Measurements from ENCODE around the gene CXCL8.

The CXCL8 gene

DNA sequence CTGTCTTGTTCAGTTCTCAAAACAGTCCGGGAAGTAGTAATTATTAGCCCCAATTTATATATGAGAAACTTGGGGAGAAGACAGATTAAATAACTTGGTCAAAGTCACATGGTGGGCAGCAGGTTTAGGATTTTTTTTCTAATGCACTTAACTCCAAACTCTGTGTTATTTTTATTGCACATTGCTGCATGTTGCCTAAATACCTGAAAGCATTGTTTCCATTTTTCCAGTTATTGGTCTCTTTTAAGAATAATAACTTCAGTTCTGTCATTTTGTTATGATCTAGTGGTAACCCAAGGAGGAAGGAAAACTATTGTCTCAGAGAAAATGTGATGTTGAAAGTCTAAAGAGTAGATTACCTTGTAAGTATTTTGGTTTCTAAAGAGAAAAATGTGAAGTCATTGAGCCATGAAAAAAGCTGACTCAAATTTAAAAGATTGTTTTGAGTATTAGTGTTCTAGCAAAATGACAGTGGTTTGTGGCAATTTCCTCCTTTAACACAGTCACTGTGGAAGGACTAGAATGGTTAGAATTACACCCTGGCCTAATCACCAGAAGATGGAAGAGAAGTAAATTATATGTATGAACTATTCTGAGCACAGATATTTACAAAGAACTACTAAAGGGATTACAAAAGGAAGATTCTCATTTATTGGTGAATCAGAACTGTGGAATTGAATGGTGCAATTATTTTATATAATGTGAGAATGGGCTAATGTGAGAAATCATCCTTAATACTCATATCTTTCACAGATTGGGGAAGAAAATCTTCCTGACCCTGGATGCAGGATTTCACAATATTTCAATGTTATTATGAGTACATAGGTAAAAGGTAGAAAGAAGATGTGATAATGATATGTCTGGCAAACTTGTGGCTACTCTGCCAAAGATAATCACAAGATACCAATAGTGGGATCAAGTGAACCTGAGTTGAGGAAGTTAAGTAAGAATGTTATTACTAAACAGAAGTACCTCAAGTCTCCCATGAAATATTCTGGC is 21.7 kb upstream of the CXCL8 start:
- in situ Hi-C loops (cut with MboI; ENCODE audit: low sequenced_read_pairs) = no loop called here

DNA sequence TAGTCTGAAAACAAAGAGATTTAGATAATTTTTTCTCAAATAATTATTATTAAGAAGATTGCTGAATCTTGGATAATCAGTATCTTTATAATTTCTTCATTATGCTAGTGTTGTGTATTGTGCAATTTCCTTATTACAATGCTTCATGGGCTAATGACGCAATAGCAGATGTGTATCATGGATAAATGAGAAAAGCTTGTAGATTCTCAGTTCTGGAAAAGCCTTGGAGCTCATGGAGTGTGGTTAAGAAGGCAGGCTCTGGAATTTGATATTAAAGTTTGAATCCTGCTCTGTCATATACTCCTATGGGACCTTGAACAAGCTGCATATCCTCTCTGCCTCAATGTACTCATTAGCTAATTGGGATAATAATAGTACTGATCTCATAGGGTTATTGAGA is 18.9 kb upstream of the CXCL8 start:
- in situ Hi-C loops (cut with MboI; ENCODE audit: low sequenced_read_pairs) = no loop called here

DNA sequence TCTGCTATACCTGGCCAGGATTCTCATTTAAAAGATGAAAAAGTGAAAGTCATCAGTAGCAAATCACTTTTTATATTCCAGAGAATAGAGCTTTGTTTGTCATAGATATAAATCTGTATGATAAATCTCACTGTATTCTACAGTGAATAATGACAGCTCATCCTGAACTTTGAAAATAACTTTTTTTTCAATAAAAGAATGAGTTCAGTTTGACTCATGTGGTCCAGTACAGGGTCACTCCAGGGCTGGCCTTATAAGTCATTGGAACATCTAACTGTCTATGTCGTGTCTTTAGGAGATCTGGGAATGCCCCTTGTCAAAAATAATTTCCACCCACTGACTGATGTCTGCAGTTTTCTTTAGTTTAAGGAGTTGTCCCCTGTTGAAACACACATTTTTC is 18.5 kb upstream of the CXCL8 start:
- in situ Hi-C loops (cut with MboI; ENCODE audit: low sequenced_read_pairs) = no loop called here

DNA sequence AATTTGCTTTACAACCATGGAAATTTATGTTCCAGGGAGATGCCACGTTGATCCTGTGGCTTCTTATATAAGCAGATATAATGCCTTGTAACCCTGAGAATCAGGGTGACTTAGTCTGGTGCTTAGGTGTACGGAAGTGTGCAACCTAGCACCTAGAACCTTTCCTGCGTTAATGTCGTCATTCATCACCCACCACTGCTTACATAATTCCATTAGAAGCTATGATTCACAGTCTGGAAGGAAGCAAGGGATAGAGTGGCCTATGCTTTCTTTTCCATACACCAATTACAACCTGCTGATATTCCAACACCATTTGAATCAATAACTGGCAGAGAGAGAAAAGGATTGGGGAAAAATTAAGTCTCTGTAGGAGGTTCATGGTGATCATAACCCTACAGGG is 17.3 kb upstream of the CXCL8 start:
- in situ Hi-C loops (cut with MboI; ENCODE audit: low sequenced_read_pairs) = no loop called here

DNA sequence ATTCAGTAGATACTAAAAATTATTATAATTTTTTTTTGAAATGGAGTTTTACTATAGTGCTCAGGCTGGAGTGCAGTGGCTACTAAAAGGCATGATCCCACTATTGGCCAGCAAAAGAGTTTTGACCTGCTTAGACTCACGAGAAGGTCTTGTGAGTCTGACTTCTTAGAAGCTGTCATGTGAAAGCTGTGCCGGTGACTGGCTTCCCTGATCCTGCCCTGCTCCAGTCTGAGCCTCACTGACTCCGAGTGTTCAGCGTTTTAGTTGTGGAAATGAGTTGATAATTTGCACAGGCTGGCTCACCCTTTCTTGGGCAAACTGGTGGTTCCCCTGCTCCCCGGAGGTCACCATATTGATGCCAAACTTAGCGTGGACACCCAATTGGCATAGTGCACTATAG is 16.4 kb upstream of the CXCL8 start:
- in situ Hi-C loops (cut with MboI; ENCODE audit: low sequenced_read_pairs) = no loop called here

DNA sequence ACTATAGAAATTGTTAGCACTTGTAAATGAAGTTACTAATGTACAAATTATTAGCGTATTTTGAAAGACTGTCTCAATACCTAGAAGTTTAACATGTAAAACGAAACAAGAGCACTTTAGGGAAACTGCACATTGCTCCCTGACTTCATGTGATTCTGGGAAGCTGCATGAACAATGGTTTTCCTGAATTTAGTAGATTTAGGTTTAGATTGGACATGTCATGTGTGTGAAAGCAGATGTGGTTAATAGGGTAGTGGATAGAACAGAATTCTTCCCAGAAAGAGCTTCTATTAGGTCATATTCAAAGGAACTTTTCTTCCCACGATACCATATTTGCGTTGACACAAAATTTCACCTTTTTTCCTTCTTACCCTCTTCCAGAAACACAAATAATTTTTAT is 14.9 kb upstream of the CXCL8 start:
- in situ Hi-C loops (cut with MboI; ENCODE audit: low sequenced_read_pairs) = no loop called here

DNA sequence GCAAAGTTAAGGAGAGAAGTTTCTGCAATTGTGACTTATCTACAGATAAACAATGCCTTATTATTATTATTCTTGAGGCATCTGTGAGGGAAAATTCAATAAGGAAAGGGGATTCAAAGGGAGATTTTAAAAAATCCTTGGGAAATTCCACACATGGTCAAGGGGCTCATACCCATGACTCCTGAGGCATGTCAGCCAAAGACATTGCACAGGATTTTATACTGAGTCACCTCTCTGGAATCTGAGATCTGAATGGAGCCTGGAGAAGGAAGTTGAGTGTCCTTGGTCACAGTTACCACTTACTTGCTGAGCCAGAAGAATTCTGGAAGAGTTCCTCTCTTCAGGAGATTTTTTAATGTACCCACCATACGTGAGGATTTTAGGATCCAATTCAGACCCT is 14.4 kb upstream of the CXCL8 start:
- in situ Hi-C loops (cut with MboI; ENCODE audit: low sequenced_read_pairs) = no loop called here

DNA sequence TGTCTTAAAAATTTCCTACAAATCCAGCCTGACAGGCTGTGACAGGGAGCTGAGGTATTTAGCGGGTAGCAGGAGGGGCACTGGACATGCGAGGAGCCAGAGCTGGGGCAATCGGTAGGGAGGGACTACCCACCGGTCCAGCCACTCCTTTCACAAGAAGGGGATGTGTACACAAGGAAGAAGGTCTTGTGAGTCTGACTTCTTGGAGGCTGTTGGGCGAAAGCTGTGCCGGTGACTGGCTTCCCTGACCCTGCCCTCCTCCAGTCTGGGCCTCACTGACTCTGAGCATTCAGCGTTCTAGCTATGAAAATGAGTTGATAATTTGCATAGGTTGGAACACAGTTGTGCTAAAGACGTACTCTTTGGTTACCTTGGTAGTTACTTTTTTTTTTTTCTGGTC is 12.7 kb upstream of the CXCL8 start:
- in situ Hi-C loops (cut with MboI; ENCODE audit: low sequenced_read_pairs) = no loop called here

DNA sequence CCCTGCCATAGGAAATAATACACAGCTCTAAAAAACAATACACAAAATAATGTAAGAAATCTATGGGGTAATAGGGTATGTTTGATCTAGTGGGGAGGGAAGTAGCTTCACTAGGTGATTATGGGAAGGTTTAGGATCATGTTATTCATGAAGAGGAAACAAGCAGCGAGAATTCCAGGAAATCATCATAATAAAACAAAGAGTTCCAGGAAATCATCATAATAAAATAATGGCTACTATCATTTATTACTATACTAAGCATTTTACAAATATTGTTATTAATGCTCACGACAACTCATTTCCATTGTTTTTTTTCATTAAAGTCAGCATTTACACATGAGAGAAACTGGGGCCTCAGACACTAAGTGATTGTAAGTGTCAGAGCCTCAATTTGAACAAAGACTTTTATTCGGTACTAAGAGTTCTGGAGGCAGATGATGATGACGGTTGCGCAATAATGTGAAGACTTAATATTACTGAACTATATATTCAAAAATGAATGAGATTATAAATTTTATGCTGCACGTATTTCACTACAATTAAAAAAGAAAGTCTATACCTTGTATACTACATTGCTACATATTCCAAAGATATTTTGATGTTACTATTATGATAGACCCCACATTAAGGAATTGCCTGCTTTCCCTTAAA is 12.2 kb upstream of the CXCL8 start:
- in situ Hi-C loops (cut with MboI; ENCODE audit: low sequenced_read_pairs) = no loop called here

DNA sequence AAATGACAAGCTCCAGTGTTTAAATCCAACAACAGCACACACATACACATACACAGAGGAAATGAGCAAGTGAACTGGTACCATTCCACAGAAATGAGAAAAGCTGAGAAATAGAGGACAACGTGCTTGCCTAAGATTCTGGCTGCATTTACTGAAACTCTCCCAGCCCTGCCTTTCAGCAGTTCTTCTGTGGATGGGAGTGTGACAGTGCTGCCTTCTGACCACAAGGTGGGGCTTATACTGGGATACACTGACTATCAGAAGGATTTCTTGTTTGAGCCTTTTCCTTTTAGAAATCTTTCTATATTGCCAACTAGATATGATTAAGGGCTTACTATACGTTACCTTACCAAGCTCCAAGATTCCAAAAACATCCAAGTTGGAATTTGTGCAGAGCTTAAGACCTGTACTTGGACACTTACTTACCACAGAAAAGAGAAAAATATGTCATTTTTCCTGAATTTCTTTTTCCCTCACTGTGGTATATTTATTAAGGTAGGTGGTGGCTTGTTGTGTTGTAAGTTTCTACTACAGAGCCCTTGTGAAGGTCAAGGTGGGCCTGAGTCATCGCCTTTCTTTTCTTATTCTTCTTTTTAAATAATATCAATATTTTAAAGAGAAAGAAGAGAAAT is 10.7 kb upstream of the CXCL8 start:
- in situ Hi-C loops (cut with MboI; ENCODE audit: low sequenced_read_pairs) = no loop called here

DNA sequence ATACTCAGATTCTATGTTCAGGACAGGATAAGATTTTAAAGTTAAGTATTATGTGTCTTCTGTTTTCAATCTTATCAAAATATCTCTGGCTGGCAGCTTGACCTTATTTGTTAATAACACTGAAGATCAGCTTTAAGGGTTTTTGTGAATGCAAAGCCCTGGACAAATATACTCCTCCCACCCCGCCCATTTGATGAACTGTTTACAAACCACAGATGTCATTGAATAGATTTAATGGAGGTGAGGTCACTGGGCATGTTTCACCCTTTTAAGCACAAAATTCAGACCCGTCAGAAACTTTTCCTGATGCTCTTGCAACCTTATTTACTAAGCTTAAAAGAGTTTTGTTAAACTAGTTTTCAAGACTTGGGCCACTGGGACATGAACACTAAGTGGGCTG is 10.1 kb upstream of the CXCL8 start:
- in situ Hi-C loops (cut with MboI; ENCODE audit: low sequenced_read_pairs) = no loop called here

DNA sequence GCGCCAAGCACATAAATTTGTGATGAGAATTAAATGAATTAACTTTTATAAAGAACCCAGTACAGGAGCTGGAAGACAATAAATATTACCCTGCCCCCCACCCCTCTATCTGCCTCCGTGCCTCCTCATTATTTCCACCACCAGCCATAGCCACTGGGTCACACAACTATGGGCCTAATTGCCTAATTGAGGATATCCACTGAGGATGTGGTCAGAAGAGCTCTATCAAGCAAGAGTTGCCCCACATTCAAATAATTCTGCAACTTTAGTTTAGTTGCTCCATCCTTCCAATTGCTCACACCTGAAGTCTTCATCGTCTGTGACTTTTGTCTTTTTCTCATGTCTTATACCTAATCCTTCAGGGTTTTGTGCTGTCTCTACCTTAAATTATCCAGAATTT is 9.5 kb upstream of the CXCL8 start:
- in situ Hi-C loops (cut with MboI; ENCODE audit: low sequenced_read_pairs) = no loop called here

DNA sequence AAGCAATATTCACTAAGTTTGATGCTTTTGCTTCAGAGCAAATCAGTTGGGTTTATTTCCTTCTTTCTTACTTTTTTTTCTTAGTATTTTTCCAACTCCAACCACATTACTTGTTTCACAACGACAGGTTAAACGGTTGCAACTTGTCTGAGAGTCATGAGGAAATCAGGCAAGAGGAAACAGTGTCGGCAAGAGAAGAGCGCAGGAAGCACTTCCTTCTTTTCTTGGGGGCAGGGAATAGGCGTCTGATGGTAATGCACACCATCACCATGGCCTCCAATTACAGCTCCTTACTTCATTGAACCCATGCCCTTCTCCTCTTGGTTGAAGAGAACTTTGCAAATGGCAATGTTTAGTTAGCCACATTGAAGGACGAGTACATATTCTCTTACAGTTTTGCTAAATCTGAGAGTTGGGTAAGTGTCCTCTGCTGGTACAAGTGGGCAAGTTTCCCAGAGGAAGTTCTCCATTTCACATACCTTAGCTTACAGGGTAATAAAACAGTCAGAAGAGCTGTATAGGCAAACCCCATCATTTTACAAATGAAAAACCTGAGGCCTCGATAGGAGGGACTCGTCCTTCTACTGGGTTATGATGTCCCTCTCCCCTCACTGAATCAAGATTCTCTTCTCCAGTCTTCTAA is 8.3 kb upstream of the CXCL8 start:
- in situ Hi-C loops (cut with MboI; ENCODE audit: low sequenced_read_pairs) = no loop called here

DNA sequence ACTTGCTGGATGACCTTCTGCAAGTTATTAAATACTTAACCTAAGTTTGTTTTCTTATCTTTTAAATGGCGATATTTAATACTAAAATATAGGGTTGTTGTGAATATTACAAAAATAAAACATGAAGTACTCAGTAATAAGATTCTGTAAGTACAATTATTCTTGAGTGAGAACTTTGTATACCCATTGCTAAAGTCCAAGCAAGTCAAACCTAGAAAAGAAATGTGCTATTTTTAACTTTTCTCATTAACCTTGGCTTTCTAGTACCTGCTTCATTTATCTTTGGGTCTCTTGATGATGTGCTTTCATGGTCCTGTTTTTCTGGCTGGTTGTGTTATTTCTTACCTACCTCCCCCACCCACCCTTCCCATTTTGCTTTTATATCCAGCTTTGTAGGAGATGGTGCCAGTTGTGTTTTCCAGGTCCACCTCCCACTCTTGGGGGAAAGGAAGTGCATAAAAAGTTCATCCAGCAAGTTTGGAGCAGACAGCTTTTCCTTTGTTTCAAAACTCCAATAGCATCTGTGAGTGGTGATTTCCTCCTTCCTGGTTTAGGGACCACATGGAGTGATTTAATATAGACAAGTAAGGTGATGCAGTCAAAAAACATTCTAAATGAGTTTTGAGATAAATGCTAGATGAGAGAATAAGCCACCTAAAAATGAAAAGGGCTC is 7.5 kb upstream of the CXCL8 start:
- in situ Hi-C loops (cut with MboI; ENCODE audit: low sequenced_read_pairs) = no loop called here

DNA sequence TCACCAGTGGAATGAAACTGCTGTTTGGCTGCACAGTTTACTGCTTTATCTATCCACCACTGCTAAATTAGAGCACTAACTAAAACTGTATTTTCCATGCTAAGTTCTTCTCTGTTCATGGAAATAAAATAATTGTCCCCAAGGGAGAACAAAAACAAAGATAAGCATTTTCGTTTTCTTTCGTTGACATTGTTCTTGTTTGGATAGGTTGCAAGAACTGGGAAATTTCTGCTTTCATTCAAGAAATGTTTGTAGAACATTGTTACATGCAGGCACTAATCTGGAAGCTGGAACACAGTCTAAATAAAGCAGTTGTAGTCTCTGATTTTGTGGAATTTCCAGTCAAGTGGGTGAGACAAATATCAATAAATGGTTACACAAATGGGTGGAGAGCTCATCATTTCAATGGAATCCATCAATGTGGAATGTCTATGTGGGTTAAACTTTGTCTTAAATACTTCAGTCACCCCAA is 5.8 kb upstream of the CXCL8 start:
- in situ Hi-C loops (cut with MboI; ENCODE audit: low sequenced_read_pairs) = no loop called here

DNA sequence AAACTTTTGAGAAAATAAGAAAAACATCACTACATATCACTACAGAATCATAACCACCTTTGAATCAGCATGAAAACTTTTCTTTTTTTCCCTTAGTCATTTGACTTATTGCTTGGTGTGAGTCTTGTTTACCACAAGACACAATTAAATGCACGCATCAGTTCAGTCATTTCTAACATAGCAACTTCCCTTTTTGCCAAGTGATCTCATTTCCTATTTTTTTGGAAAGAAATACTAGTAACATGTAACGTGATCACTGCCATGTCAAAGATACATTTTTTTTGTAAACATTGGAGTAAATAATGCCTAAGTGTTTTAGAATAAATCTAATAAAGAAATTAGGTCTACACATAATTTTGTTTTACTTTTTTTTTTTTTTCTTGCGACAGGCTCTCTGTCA is 5.1 kb upstream of the CXCL8 start:
- in situ Hi-C loops (cut with MboI; ENCODE audit: low sequenced_read_pairs) = no loop called here

DNA sequence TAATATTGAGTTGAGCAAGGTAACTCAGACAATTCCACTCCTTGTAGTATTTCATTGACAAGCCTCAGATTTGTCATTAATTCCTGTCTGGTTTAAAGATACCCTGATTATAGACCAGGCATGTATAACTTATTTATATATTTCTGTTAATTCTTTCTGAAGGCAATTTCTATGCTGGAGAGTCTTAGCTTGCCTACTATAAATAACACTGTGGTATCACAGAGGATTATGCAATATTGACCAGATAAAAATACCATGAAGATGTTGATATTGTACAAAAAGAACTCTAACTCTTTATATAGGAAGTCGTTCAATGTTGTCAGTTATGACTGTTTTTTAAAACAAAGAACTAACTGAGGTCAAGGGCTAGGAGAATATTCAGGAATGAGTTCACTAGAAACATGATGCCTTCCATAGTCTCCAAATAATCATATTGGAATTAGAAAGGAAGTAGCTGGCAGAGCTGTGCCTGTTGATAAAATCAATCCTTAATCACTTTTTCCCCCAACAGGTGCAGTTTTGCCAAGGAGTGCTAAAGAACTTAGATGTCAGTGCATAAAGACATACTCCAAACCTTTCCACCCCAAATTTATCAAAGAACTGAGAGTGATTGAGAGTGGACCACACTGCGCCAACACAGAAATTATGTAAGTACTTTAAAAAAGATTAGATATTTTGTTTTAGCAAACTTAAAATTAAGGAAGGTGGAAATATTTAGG is 821 bp downstream of the CXCL8 start:
- in situ Hi-C loops (cut with MboI; ENCODE audit: low sequenced_read_pairs) = no loop called here

DNA sequence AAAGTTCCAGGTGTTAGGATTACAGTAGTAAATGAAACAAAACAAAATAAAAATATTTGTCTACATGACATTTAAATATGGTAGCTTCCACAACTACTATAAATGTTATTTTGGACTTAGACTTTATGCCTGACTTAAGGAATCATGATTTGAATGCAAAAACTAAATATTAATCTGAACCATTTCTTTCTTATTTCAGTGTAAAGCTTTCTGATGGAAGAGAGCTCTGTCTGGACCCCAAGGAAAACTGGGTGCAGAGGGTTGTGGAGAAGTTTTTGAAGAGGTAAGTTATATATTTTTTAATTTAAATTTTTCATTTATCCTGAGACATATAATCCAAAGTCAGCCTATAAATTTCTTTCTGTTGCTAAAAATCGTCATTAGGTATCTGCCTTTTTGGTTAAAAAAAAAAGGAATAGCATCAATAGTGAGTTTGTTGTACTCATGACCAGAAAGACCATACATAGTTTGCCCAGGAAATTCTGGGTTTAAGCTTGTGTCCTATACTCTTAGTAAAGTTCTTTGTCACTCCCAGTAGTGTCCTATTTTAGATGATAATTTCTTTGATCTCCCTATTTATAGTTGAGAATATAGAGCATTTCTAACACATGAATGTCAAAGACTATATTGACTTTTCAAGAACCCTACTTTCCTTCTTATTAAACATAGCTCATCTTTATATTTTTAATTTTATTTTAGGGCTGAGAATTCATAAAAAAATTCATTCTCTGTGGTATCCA is 1.6 kb downstream of the CXCL8 start:
- in situ Hi-C loops (cut with MboI; ENCODE audit: low sequenced_read_pairs) = no loop called here

DNA sequence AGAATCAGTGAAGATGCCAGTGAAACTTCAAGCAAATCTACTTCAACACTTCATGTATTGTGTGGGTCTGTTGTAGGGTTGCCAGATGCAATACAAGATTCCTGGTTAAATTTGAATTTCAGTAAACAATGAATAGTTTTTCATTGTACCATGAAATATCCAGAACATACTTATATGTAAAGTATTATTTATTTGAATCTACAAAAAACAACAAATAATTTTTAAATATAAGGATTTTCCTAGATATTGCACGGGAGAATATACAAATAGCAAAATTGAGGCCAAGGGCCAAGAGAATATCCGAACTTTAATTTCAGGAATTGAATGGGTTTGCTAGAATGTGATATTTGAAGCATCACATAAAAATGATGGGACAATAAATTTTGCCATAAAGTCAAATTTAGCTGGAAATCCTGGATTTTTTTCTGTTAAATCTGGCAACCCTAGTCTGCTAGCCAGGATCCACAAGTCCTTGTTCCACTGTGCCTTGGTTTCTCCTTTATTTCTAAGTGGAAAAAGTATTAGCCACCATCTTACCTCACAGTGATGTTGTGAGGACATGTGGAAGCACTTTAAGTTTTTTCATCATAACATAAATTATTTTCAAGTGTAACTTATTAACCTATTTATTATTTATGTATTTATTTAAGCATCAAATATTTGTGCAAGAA is 2.3 kb downstream of the CXCL8 start:
- in situ Hi-C loops (cut with MboI; ENCODE audit: low sequenced_read_pairs) = no loop called here

All from HL-60/S4 treated with retinoic acid at 250 ng/mL for 4 days and 3 days (cell line).